ENCODE data around the gene LAMB3.

LAMB3 gene

GRCh38 chr1:209589440-209589839 is 62.8 kb downstream of the LAMB3 start:
- Histone ChIP-seq H3K4me1 (ENCODE audit: control insufficient read depth, insufficient read depth, low read length) (no peaks in the 10 kb centered on the region), H3K27ac (ENCODE audit: extremely low read depth, low read depth, low read length) (no peak overlapping the region), H3K36me3 (ENCODE audit: control insufficient read depth in 2 of 2, insufficient read depth in 1 of 2, low read length in 2 of 2) (no peaks in the 10 kb centered on the region), H3K9me3 (ENCODE audit: control insufficient read depth, insufficient read depth, low read depth, low read length) (no peaks in the 10 kb centered on the region), H3K4me3 (ENCODE audit: low read depth, low read length) (no peak overlapping the region)
- CTCF ChIA-PET = interaction anchor here (0.6 to 4.0 kb wide), 18 partner anchors 9 to 496 kb away, joined by 3 to 46 read pairs (median 5); no protein-coding TSS in a partner anchor
- TF ChIP-seq ZNF623 (tag by site-specific recombination; IDR thresholded peaks at IDR 0.05) = no peak
- TF ChIP-seq ZNF239 (tag by site-specific recombination; IDR thresholded peaks at IDR 0.05) = no peak
- no peak for TF ChIP-seq ZNF202 (tag by site-specific recombination; IDR thresholded peaks at IDR 0.05; ENCODE audit: borderline replicate concordance)
- TF ChIP-seq, protein P1, sequence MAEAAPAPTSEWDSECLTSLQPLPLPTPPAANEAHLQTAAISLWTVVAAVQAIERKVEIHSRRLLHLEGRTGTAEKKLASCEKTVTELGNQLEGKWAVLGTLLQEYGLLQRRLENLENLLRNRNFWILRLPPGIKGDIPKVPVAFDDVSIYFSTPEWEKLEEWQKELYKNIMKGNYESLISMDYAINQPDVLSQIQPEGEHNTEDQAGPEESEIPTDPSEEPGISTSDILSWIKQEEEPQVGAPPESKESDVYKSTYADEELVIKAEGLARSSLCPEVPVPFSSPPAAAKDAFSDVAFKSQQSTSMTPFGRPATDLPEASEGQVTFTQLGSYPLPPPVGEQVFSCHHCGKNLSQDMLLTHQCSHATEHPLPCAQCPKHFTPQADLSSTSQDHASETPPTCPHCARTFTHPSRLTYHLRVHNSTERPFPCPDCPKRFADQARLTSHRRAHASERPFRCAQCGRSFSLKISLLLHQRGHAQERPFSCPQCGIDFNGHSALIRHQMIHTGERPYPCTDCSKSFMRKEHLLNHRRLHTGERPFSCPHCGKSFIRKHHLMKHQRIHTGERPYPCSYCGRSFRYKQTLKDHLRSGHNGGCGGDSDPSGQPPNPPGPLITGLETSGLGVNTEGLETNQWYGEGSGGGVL (tag by site-specific recombination; IDR thresholded peaks at IDR 0.05) = no peak
- no peak for TF ChIP-seq ZNF19 (tag by site-specific recombination; IDR thresholded peaks at IDR 0.05; ENCODE audit: low read depth)
- TF ChIP-seq ATF2 (tag by site-specific recombination; IDR thresholded peaks at IDR 0.05; ENCODE audit: low read depth) = no peak
- TF ChIP-seq ZNF530 (tag by site-specific recombination; IDR thresholded peaks at IDR 0.05; ENCODE audit: low read depth) = no peak
- TF ChIP-seq, protein P2, sequence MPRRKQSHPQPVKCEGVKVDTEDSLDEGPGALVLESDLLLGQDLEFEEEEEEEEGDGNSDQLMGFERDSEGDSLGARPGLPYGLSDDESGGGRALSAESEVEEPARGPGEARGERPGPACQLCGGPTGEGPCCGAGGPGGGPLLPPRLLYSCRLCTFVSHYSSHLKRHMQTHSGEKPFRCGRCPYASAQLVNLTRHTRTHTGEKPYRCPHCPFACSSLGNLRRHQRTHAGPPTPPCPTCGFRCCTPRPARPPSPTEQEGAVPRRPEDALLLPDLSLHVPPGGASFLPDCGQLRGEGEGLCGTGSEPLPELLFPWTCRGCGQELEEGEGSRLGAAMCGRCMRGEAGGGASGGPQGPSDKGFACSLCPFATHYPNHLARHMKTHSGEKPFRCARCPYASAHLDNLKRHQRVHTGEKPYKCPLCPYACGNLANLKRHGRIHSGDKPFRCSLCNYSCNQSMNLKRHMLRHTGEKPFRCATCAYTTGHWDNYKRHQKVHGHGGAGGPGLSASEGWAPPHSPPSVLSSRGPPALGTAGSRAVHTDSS (tag by site-specific recombination; IDR thresholded peaks at IDR 0.05) = no peak
- TF ChIP-seq ZNF280C (tag by site-specific recombination; IDR thresholded peaks at IDR 0.05) = no peak
- TF ChIP-seq ZSCAN30 (tag by site-specific recombination; IDR thresholded peaks at IDR 0.05) = no peak
- no peak for TF ChIP-seq ZNF335 (tag by site-specific recombination; conservative IDR thresholded peaks at IDR 0.05)
- POLR2A ChIA-PET = no interaction called here

- H3K9me3 ChIP-seq (ENCODE audit: control insufficient read depth, insufficient read depth, low read depth, low read length) = no peaks in the 10 kb centered on the region
- ChIA-PET POLR2A (no interaction called here), CTCF (interaction anchor here (0.9 to 1.5 kb wide), 3 partner anchors 10 to 234 kb away, joined by 3 to 4 read pairs (median 3); no protein-coding TSS in a partner anchor)
- H3K36me3 ChIP-seq (ENCODE audit: control insufficient read depth in 2 of 2, insufficient read depth in 1 of 2, low read length in 2 of 2) = no peaks in the 10 kb centered on the region
- H3K27ac ChIP-seq (ENCODE audit: extremely low read depth, low read depth, low read length) = no peak overlapping the region
- no peaks in the 10 kb centered on the region for H3K4me1 ChIP-seq (ENCODE audit: control insufficient read depth, insufficient read depth, low read length)
- no peak overlapping the region for H3K4me3 ChIP-seq (ENCODE audit: low read depth, low read length)
- no peak for TF ChIP-seq GFI1B (tag by site-specific recombination; IDR thresholded peaks at IDR 0.05)
- TF ChIP-seq ZNF311 (tag by site-specific recombination; IDR thresholded peaks at IDR 0.05; ENCODE audit: borderline replicate concordance) = no peak
- no peak for TF ChIP-seq ZSCAN23 (tag by site-specific recombination; IDR thresholded peaks at IDR 0.05)
- TF ChIP-seq INSM2 (tag by site-specific recombination; IDR thresholded peaks at IDR 0.05) = no peak
- no peak for TF ChIP-seq BCL11A (tag by site-specific recombination; IDR thresholded peaks at IDR 0.05; ENCODE audit: low read depth)
- TF ChIP-seq KLF7 (tag by site-specific recombination; IDR thresholded peaks at IDR 0.05; ENCODE audit: borderline replicate concordance) = no peak
- TF ChIP-seq ZNF112 (tag by site-specific recombination; IDR thresholded peaks at IDR 0.05) = no peak
- no peak for TF ChIP-seq SP7 (tag by site-specific recombination; IDR thresholded peaks at IDR 0.05)
Measured at GRCh38 chr1:209587789-209588188, 64.4 kb downstream of the LAMB3 start.

Data from HEK293 (cell line).